T-helper 22 cell (primary cell): ENCODE results near the gene WDR88.
"Not testable (repeated sequence)": the region's sequence is repeated elsewhere in the genome, so short reads cannot be mapped to it uniquely, and the experiment has no call there.

Experiments used
- DNase-seq: peaks from one replicate; pipeline ENCODE4 v3.0.0-alpha.2; 2020; ENCODE audit warnings: low read depth

WDR88 gene

DNA sequence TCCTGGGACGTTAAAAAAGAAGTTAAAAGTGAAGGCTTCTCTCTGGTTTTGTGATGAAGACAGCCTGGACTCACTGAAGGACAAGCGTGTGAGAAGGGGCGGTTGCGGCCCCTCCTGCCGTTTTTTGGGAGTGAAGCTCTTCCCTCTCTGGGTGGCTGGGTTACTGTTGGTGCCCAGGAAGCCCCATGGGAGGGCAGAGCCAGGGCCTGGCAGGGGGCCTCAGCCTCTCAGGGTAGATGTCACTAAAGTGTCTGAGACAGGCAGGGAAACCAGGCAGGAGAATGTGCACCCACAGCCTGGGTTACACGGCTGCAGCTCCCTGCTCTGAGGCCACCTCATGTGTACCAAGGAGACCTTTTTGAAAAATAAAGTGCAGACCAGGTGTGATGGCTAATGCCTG, 1.5 kb upstream of the WDR88 start:
- DNase-seq = no peak

DNA sequence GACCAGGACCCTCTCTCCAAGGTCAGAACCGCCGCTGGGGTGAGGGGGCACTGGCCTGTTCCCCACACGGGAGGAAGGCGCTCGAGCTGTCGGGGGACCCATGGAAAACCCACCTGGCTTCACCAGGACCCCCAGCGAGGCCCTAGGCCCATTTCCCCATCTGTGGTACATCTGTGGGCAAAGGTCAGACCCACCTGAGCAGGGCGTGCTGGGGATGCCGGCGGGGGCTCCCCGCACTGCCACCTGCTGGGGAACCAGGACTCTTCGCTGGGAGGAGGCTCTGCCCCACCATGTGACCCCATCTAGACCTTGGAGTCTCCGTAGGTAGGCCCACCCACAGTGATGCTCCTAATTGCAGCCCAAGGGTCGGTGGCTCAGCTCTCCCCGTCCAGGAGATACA, 511 bp downstream of the WDR88 start:
- no peak for DNase-seq

DNA sequence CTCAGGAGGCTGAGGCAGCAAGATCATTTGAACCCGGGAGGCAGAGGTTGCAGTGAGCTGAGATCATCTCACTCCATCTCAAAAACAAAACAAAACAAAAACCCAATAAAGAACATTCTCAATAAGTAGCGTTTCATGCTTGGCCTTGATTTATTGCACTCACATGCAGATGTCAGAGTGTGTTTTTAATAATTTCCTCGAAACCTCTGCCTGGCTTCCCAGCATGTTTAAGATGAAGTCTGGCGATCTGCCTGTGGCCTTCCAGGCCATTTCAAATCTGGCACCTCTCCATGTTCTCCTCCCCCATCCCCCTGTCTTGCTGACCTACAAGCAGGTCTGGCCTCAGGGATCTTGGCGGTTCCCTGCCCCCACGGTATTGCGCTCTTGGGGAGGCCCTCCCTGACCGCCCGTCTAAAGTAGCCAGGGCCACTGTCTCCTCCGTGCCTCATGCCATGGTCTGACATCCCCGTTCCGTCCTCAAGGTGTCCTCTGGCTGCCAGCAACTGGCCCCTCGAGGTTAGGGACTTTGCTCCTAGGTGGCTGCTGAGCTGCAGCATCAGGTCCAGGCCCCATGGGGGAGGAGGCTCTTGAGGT, 1.6 kb downstream of the WDR88 start:
- DNase-seq = no peak

DNA sequence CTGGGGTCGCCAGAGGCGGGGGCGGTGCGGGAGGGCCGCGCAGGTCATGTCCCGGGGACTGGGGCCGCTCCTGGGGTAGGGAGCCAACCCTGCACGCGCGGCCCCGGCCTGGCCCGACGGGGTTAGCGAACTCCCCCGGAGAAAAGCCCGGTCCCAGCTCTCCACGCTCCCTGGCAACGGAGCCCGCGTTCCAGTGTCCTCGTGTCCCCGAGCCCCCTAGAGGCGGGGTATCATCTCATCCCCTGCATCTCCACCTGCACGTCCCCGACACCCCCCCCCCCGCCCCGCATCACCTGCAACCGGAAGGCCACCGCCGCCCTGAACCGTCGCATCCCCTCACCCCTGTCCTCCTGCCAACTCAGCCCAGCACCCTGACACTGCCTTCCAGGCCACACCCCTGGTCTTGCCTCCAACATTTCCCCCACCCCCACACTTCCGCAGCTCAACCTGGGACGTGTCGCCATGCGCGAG, 2.7 kb downstream of the WDR88 start:
- DNase-seq = peak; percentile 5

DNA sequence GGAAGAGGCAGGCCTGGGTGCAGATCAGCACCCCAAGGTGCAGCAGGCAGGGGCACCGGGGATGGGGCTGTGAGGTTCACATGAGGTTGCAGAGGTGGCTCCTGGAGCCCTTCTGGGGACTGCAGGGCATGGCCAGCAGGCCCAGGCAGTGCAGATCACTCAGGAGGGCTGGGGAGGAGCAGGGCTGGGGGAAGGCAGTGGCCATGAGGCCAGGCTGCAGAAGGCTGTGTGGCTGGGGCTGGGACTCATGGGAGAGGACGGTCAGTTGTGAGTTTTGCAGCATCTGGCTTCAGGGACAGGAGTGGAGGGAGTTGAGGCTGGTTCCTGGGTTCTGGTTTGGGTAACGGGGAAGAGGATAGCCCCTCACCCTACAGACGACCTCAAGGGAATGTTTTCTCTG, 7.3 kb downstream of the WDR88 start:
- no peak for DNase-seq

DNA sequence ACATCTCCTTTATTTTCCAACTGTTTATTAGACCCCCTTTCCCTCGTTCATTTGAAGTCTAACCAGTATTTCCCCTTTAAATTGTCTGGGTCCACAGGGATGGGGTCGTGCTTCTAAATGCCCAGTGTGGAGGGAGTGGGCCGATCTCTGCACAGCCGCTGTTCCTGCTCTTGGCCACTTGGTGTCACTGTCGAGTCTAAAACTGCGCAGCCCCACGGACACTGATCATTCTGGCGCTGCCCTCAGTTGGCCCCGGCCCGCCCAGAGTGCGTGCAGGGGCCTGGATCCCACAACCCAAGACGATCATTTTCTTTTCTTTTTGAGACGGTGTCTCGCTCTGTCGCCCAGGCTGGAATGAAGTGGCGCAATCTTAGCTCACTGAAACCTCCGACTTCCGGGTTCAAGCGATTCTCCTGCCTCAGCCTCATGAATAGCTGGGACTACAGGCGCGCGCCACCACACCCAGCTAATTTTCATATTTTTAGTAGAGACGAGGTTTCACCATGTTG, 12.0 kb downstream of the WDR88 start:
- peak; percentile 7 for DNase-seq

DNA sequence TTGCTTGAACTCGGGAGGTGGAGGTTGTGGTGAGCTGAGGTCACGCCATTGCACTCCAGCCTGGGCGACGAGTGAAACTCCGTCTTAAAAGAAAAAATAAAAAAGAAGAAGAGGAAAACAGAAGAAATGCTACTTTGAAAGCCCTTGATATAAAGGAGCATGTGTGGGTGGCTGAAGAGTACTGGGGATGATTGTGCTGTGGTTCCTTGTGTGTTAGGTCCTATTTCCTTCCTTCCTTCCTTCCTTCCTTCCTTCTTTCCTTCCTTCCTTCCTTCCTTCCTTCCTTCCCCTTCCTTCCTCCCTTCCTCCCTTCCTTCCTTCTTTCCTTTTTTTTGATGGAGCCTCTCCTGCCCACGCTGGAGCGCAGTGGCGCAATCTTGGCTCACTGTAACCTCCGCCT, 14.3 kb downstream of the WDR88 start:
- no peak for DNase-seq

DNA sequence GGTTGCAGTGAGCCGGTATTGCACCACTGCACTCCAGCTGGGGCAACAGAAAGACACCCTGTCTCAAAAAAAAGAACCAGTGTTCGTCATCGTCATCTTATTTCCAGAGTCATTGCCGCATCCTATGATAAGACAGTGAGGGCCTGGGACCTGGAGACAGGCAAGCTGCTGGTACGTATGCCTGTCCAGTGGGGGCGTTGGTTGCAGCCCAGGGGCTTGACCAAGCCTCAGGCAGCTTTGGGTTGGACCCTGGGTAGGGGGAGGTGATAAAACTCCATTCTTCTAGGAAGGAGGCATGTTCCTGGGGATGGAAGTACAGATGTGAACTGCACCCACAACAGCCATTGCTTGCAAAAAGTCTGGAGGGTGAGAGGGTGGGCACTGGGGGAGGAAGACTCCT, 15.6 kb downstream of the WDR88 start:
- DNase-seq = no peak

DNA sequence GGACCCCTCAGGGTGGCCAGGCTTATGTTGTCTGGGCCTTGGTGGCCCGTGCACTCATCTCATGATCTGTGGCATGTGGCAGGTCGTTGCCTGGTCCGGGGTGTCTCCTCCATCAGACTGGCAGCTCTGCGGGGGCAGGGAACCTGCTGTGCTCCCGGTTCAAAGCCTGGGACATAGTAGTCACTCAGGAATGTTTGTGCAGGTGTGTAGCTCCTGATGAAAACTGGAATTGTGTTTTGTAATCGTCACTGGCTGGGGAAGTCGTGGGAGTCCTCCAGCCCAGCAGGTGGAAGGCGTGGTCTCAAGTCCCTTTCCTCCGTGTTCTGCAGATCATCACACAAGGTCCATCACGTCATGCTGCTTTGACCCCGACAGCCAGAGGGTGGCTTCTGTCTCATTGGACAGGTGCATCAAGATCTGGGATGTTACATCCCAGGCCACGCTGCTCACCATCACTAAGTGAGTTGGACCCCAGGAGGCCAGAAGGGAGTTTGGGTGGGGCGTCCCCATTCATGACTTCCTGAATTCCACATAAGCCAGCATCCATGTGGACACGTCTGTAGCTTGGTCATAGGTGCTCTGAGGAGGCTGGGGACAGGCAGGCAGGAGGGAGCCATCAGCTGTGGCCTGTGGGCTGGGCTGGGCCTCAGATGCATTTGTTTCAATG, 19.1 kb downstream of the WDR88 start:
- DNase-seq = no peak

DNA sequence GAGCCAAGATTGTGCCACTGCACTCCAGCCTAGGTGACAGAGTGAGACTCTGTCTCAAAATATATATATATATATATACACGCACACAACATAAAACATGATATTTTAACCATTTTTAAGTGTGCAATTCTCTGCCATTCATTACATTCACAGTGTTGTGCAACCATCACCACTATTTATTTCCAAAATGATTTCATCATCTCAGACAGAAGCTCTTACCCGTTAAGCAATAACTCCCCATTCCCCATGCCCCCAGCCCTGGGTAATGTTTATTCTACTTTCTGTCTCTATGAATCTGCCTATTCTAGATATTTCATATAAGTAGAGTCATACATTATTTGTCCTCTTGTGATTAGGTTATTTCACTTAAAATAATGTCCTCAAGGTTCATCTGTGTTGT, 20.3 kb downstream of the WDR88 start:
- DNase-seq = no peak

DNA sequence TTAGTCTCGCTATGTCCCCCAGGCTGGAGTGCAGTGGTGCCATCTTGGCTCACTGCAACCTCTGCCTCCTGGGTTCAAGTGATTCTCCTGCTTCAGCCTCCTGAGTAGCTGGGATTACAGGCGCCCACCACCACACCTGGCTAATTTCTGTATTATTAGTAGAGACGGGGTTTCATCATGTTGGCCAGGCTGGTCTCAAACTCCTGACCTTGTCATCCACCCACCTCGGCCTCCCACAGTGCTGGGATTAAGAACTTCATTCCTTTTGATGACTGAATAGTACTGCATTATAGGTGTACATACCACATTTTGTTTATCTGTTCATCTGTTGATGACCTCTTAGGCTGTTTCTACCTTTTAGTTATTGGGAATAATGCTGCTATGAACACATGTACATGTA, 20.7 kb downstream of the WDR88 start:
- DNase-seq = not testable (repeated sequence)

DNA sequence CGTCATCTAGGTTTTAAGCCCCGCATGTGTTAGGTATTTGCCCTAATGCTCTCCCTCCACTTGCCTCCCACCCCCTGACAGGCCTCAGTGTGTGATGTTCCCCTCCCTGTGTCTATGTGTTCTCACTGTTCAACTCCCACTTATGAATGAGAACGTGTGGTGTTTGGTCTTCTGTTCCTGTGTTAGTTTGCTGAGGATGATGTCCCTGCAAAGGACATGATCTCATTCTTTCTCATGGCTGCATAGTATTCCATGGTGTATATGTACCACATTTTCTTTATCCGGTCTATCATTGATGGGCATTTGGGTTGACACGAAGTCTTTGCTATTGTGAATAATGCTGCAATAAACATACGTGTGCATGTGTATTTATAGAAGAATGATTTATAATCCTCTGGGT, 22.4 kb downstream of the WDR88 start:
- not testable (repeated sequence) for DNase-seq

DNA sequence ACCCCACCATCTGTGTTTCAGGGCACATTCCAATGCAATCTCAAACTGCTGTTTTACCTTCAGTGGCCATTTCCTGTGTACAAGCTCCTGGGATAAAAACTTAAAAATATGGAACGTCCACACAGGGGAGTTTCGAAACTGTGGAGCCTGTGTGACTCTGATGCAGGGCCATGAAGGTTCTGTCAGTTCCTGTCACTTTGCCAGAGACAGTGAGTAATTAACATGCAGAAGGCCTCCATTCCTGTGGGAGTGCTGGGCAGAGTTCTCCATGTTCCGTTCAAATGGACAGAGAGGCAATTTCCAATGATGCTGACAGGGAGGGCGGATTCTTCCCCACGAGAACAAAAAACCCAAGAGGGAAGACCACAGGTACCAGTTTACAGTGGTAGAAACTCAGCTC, 24.4 kb downstream of the WDR88 start:
- no peak for DNase-seq

DNA sequence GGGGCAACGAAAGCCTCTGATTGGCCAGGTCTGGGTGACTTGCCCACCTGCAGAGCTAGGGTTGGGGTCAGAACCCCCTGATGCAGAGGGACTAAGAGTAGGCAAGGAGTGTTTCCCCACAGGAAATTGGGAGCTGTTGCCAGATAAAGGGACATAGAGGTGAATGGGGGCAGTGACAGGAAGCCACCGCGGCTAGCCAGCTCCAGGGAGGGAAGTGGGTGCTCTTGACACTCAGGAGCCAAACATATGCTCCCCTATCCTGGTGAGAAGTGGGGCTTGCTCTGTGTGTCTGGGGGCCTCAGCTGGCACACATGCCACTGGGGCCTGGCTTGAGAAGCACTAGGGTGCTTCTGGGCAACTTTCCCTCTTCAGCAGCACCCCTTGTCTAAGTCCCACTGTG, 26.0 kb downstream of the WDR88 start:
- no peak for DNase-seq

DNA sequence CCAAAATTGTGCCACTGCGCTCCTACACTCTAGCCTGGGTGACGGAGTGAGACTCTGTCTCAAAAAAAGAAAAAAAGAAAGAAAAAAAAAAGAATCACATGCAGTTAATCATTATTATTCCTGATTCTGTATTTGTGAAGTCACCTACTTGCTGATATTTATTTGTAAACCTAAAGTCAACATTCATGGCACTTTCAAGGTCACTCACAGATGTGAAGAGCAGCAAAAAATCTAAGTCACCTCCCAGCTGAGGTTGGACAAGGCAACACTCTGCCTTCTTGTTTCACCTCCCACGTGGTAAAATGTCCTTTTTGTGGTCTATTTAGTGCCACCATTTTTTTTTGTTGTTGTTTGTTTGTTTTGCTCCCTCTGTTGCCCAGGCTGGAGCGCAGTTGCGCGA, 26.5 kb downstream of the WDR88 start:
- no peak for DNase-seq

DNA sequence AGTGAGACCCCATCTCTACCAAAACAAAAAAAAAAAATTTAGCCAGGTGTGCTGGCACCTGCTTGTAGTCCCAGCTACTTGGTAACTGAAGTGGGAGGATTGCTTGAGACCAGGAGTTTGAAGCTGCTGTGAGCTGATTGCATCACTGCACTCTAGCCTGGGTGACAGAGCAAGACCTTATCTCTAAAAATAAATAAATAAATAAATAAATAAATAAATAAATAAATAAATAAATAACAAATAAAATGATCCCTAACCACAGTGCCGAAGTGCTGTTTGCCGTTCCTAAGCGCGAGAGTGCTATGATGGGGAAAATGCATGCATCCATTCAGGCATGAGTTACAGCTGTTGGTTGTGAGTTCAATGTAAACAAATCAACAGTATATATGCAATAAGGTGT, 27.2 kb downstream of the WDR88 start:
- DNase-seq = no peak

DNA sequence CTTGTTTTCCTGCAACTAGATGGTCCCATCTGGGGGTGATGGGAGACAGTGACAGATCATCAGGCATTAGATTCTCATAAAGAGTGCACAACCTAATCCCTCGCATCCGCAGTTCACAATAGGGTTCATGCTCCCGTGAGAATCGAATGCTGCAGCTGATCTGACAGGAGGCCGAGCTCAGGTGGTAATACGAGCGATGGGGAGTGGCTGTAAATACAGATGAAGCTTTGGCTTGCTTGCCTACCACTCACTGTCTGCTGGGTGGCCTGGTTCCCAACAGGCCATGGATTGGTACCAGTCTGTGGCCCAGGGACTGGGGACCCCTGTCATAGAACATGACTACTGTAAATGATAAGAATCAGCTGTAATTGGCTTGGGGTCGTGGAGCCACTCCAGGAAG, 28.0 kb downstream of the WDR88 start:
- DNase-seq = no peak

DNA sequence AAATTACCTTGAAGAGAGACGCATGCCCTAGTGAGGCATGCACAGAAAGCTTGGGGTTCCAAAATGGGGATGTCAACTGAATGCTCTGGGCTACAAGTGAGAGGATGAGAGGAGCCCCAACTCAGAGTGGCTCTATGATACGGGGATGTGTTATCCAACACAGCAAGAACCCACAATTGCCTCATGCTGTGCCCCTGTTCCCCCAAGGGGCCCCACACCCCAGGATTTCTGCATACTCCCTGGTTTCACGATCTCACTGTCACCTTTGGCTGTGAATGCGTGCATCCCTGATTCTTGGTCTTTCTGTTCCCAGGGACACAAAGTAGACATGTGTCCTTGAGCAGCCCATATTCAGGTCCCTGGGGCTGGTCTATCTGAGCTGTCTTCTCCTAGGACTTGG, 29.3 kb downstream of the WDR88 start:
- no peak for DNase-seq

DNA sequence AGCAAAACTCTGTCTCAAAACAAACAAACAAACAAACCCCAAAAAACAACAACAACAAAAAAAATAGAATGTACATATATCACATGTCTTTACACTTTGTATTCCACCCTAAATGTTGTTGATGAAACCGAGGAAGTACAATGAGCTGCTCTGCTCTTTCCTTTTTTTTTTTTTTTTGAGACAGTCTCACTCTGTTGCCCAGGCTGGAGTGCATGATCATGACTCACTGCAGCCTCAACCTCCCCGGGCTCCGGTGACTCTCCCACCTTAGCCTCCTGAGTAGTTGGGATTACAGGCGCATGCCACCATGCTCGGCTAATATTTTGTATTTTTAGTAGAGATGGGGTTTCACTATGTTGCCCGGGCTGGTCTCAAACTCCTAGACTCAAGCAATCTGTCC, 31.6 kb downstream of the WDR88 start:
- DNase-seq = no peak

DNA sequence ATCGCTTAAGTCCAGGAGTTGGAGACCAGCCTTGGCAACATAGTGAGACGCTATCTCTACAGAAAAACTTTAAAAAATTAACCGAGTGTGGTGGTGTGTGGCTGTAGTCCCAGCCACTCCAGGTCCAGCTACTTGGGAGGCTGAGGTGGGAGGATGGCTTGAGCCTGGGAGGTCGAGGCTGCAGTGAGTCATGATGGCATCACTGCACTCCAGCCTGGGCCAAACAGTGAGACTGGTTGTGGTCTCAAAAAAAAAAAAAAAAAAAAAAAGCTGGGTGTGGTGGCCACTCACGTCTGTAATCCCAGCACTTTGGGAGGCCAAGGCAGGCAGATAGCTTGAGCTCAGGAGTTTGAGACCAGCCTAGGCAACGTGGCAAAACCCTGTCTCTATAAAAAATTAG, 34.1 kb downstream of the WDR88 start:
- DNase-seq = not testable (repeated sequence)

DNA sequence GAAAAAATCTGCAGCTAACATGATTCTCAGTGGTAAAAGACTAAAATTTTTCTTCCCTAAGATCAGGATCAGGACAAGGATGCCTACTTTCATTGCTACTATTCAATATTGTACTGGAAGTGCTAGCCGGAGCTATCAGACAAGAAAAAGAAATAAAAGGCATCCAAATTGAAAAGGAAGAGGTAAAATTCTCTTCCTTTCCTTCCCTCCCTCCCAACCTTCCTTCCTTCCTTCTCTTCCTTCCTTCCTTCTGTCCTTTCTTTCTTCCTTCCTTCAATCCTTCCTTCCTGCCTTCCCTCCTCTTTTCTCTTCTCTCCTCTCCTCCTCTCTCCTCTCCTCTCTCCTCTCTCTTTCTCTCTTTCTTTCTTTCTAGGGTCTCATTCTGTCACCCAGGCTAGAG, 35.5 kb downstream of the WDR88 start:
- no peak for DNase-seq

DNA sequence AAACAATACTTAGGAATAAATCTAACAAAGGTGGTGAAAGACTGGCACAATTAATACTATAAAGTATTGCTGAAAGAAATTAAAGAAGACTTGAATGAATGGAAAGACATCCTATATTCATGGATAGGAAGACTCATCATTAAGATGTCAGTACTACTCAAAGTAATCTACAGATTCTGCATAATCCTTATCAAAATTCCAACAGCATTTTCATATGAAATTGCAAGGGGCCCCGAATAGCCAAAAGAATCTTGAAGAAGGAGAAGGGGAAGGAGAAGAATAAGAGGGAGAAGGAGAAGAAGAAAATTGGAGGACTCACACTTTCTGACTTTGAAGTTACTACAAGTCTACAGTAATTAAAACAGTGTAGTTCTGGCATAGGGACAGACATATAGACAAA, 36.6 kb downstream of the WDR88 start:
- no peak for DNase-seq

DNA sequence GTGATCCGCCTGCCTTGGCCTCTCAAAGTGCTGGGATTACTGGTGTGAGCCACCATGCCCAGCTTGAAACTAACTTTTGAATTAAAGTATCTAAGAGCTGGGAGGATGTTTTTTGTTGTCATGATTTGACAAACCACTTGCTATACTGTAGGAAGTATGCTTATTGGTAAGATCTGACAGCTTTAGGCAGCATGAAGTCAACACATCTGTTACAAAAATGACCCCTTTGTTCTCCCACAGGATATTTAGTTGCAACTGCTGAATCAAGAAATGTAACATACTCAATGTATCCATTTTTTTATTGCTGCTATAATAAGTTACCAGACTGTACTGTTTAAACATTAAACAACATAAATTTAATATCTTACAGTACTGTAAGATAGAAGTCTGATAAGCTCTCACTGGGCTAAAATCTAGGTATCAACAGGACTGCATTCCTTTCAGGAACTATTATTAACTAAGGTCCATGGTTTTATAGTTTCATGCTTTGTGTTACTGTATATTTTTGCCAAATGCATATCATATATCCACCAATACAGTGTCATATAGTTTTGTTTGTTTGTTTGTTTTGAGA, 39.4 kb downstream of the WDR88 start:
- DNase-seq = no peak

DNA sequence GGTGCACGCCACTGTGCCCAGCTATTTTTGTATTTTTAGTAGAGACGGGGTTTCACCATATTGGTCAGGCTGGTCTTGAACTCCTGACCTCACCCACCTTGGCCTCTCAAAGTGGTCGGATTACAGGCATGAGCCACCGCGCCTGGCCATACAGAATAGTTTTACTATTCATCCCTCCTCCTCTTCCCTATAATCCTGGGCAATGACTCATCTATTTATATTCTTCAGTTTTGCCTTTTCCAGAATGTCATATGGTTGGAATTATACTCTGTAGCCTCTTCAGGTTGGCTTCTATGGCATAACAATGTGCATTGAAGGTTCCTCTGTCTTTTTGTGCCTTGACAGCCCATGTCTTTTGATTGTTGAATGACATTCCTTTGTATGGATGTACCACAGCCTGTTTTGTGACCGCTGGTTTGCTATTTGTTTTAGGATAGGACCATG, 40.0 kb downstream of the WDR88 start:
- no peak for DNase-seq
